SK-N-MC (cell line): ENCODE measurements around the gene ELAC2.

Experiments used
- DNase-seq: peaks from one replicate; pipeline ENCODE4 v3.0.0-alpha.2; 2011; ENCODE audit warnings: low read depth, low spot score
- H3K27ac ChIP-seq: fragments of 200-600 bp; sonication (generic); 2 replicates; pipeline ENCODE4 v1.5.1; 2016; ENCODE audit warnings: mixed run types
- H3K36me3 ChIP-seq: fragments of 200-600 bp; sonication (generic); 2 replicates; pipeline ENCODE4 v1.6.1; 2017; ENCODE audit warnings: antibody characterized with exemption, low read length, mixed read lengths; ENCODE audit not compliant: insufficient read depth
- H3K4me3 ChIP-seq: fragments of 200-600 bp; sonication (generic); 2 replicates; pipeline ENCODE4 v1.5.1; 2016
- H3K9ac ChIP-seq: fragments of 200-600 bp; sonication (generic); 2 replicates; pipeline ENCODE4 v1.8.0; 2017; ENCODE audit warnings: mixed run types, mixed read lengths; ENCODE audit not compliant: insufficient read length
- H3K9me3 ChIP-seq: fragments of 200-600 bp; sonication (generic); 2 replicates; pipeline ENCODE4 v1.6.1; 2017; ENCODE audit warnings: low read depth, mild to moderate bottlenecking, antibody characterized with exemption, low read length, moderate library complexity, mixed read lengths
- EZH2 ChIP-seq: fragments of 200-600 bp; sonication (generic); IDR thresholded peaks from one replicate; pipeline ENCODE4 v1.6.1; 2017; ENCODE audit warnings: antibody characterized with exemption
- FOXP2 ChIP-seq: optimal IDR thresholded peaks from 2 replicates; pipeline ENCODE3; 2011; ENCODE audit warnings: mild to moderate bottlenecking, moderate library complexity; ENCODE audit not compliant: insufficient read depth; ENCODE audit errors: extremely low read length, control extremely low read depth
- POLR2AphosphoS5 ChIP-seq: IDR thresholded peaks from 2 replicates; pipeline ENCODE4 v1.6.1; 2012; ENCODE audit warnings: mild to moderate bottlenecking, low read depth, low read length, borderline replicate concordance

Gene ELAC2

GRCh38 chr17:13025687-13026086 is 7.9 kb upstream of the ELAC2 start:
- DNase-seq, result no peak
- Histone ChIP-seq H3K4me3 (no peak overlapping the region), H3K36me3 (no peaks in the 10 kb centered on the region), H3K27ac (no peak overlapping the region), H3K9me3 (no peaks in the 10 kb centered on the region), H3K9ac (no peak overlapping the region)
- TF ChIP-seq POLR2AphosphoS5 (no peak), EZH2 (no peak), FOXP2 (no peak)

- Histone ChIP-seq H3K27ac (no peak overlapping the region), H3K9me3 (no peaks in the 10 kb centered on the region), H3K9ac (no peak overlapping the region), H3K36me3 (no peaks in the 10 kb centered on the region), H3K4me3 (no peak overlapping the region)
- TF ChIP-seq FOXP2 (no peak), EZH2 (no peak), POLR2AphosphoS5 (no peak)
- DNase-seq, result no peak
These were observed 7.4 kb upstream of the ELAC2 start for GRCh38 chr17:13025258-13025627.

- no peaks in the 10 kb centered on the region for H3K36me3 ChIP-seq
- H3K9me3 ChIP-seq, result no peaks in the 10 kb centered on the region
- H3K9ac ChIP-seq, result no peak overlapping the region
- TF ChIP-seq EZH2, result no peak
- no peak for TF ChIP-seq POLR2AphosphoS5
- no peak for TF ChIP-seq FOXP2
- no peak overlapping the region for H3K27ac ChIP-seq
- no peak for DNase-seq
- peak overlapping the region; percentile 71 for H3K4me3 ChIP-seq
These were observed 6.9 kb upstream of the ELAC2 start for GRCh38 chr17:13024526-13025257.

GRCh38 chr17:13024016-13024415 is 6.2 kb upstream of the ELAC2 start:
- TF ChIP-seq FOXP2 (no peak), POLR2AphosphoS5 (no peak), EZH2 (no peak)
- no peak overlapping the region for H3K9ac ChIP-seq
- H3K9me3 ChIP-seq, result no peaks in the 10 kb centered on the region
- no peak overlapping the region for H3K4me3 ChIP-seq
- H3K27ac ChIP-seq, result no peak overlapping the region
- DNase-seq, result no peak
- no peaks in the 10 kb centered on the region for H3K36me3 ChIP-seq

- Histone ChIP-seq H3K9ac (peak overlapping the region; percentile 82), H3K4me3 (peak overlapping the region; percentile 92), H3K27ac (no peak overlapping the region), H3K36me3 (peaks cover 42% of the 10 kb centered on the region), H3K9me3 (no peaks in the 10 kb centered on the region)
- TF ChIP-seq EZH2 (no peak), FOXP2 (no peak), POLR2AphosphoS5 (no peak)
- DNase-seq, result no peak
These were observed 759 bp downstream of the ELAC2 start for GRCh38 chr17:13016881-13017654.

GRCh38 chr17:13014801-13015200 is 3.0 kb downstream of the ELAC2 start:
- H3K27ac ChIP-seq, result no peak overlapping the region
- no peak overlapping the region for H3K4me3 ChIP-seq
- no peak overlapping the region for H3K9ac ChIP-seq
- H3K36me3 ChIP-seq, result peaks cover 65% of the 10 kb centered on the region
- DNase-seq, result no peak
- no peak for TF ChIP-seq EZH2
- TF ChIP-seq FOXP2, result no peak
- no peak for TF ChIP-seq POLR2AphosphoS5
- H3K9me3 ChIP-seq, result no peaks in the 10 kb centered on the region

GRCh38 chr17:13010959-13011358 is 6.9 kb downstream of the ELAC2 start:
- H3K9me3 ChIP-seq, result no peaks in the 10 kb centered on the region
- H3K9ac ChIP-seq, result no peak overlapping the region
- no peak overlapping the region for H3K27ac ChIP-seq
- H3K36me3 ChIP-seq, result peaks cover 76% of the 10 kb centered on the region
- DNase-seq, result no peak
- no peak for TF ChIP-seq EZH2
- TF ChIP-seq FOXP2, result no peak
- TF ChIP-seq POLR2AphosphoS5, result no peak
- H3K4me3 ChIP-seq, result no peak overlapping the region

GRCh38 chr17:13008461-13008860 is 9.4 kb downstream of the ELAC2 start:
- H3K9ac ChIP-seq, result no peak overlapping the region
- peaks cover 70% of the 10 kb centered on the region for H3K36me3 ChIP-seq
- H3K9me3 ChIP-seq, result no peaks in the 10 kb centered on the region
- DNase-seq, result no peak
- H3K4me3 ChIP-seq, result no peak overlapping the region
- TF ChIP-seq FOXP2 (no peak), POLR2AphosphoS5 (no peak), EZH2 (no peak)
- H3K27ac ChIP-seq, result no peak overlapping the region

GRCh38 chr17:13005530-13005929 is 12.3 kb downstream of the ELAC2 start:
- peaks cover 62% of the 10 kb centered on the region for H3K36me3 ChIP-seq
- no peak overlapping the region for H3K4me3 ChIP-seq
- TF ChIP-seq POLR2AphosphoS5, result no peak
- no peak for TF ChIP-seq EZH2
- TF ChIP-seq FOXP2, result no peak

More at GRCh38 chr17:13005530-13005929, 12.3 kb downstream of the ELAC2 start:
- H3K27ac ChIP-seq, result no peak overlapping the region
- H3K9ac ChIP-seq, result no peak overlapping the region
- no peak for DNase-seq
- no peaks in the 10 kb centered on the region for H3K9me3 ChIP-seq
